Measurements from ENCODE around the gene COPS6.
A peak's percentile ranks its signal among the peaks of the same experiment; 100 is the strongest.

Gene COPS6

GRCh38 chr7:100079024-100079560, 9.7 kb upstream of the COPS6 start:
- no peak for DNase-seq (ENCODE audit: low read depth)

- DNase-seq (ENCODE audit: low read depth) = no peak
Measured at GRCh38 chr7:100080907-100081534, 7.7 kb upstream of the COPS6 start.

GRCh38 chr7:100081535-100082102, 7.2 kb upstream of the COPS6 start, which contains the start of gene ZNF3:
Gene ZNF3 (minus strand): TSS chr7:100081723. CDS start chr7:100077357, 4,366 bp downstream.
- DNase-seq (ENCODE audit: low read depth) = peak; percentile 97

DNA sequence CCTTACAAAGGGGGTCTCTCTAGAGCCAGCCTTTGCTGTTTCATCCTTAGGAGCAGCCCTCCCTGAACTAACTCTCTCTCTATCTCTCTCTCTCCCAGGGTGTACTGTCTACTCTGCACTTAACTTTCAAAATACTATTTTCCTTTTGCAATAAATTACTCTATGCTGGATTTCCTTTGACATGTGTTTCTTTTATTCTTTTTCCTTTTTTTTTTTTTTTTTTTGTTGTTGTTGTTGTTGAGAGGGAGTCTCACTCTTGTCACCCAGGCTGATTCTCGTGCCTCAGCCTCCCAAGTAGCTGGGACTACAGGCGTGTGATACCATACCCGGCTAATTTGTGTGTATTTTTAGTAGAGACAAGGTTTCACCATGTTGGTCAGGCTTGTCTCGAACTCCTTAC, 5.8 kb upstream of the COPS6 start:
- no peak for DNase-seq (ENCODE audit: low read depth)

DNA sequence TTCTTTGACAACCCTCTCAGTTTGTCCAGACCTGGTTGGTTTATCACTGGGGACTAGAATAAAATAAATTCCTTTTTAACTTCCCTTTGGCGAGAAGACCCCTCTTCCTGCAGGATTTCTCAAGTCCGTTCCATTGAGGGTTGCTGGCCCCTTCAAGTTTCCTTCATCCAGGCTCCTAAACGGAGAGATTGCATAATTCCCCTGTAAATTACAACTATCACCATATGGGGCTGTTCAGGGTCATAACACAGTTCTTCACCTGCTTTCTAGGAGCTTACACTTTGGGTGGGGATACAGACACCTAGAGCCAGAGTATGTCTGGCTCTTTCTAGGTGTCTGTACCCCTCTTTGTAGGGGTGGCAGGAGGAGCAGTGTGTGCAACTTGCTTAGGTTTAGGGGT, 3.3 kb upstream of the COPS6 start:
- DNase-seq (ENCODE audit: low read depth) = no peak

DNA sequence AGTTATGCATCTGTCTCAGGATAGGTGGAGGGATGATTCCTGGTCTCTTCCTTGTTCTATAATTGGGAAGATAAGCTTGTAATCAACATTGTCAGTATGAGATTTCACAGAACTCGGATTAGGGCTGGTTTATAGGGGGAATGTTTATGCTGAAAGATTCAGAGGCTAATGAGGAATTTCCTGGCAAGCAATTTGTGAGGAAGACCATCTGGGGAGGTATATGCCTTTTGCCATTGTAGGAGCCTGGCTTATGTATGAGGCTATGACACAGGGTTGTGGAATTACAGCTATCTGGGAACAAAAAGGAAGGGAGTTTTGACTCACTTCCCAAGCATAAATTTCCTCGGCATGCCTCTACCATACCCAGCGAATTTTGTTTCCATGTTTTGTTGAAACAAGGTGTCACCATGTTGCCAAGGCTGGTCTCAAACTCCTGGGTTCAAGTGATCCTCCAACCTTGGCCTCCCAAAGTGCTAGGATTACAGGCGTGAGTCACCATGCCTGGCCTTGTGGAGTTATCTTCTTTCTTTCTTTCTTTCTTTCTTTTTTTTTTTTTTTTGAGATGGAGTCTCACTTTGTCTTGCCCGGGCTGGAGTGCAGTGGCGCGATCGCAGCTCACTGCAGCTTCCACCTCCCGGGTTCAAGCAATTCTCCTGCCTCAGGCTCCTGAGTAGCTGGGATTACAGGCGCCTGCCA, 1.6 kb upstream of the COPS6 start:
- no peak for DNase-seq (ENCODE audit: low read depth)

GRCh38 chr7:100088095-100088620, 611 bp upstream of the COPS6 start:
- no peak for DNase-seq (ENCODE audit: low read depth)

DNA sequence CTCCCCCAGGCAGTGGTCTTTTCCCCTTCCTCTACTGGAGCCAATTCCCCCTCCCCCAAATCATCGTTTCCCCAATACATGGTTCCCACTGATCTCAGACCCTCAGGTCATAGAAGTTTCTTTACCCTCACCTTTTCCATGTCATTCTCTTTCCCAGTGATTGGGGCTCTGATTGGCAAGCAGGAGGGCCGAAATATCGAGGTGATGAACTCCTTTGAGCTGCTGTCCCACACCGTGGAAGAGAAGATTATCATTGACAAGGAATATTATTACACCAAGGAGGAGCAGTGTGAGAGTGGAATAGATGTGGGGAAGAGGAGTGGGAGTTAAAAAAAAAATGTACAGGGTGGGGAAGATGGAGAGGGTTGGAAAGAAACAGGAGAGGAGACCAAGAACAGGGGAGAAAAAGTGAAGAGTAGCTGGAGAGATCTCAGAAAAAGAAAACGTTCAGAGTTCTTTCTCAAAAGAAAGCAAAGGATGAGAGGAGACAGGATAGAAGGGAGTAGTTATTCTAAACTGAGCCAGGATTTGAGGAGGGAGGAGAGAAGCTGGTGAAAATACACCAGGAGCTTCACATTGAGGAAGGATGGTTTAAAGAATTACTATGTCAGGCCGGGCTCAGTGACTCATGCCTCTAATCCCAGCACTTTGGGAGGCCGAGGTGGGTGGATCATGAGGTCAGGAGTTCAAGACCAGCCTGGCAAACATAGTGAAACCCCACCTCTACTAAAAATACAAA, 858 bp downstream of the COPS6 start:
- DNase-seq (ENCODE audit: low read depth) = no peak

GRCh38 chr7:100090527-100091410, 2.0 kb downstream of the COPS6 start:
- DNase-seq (ENCODE audit: low read depth) = no peak

DNA sequence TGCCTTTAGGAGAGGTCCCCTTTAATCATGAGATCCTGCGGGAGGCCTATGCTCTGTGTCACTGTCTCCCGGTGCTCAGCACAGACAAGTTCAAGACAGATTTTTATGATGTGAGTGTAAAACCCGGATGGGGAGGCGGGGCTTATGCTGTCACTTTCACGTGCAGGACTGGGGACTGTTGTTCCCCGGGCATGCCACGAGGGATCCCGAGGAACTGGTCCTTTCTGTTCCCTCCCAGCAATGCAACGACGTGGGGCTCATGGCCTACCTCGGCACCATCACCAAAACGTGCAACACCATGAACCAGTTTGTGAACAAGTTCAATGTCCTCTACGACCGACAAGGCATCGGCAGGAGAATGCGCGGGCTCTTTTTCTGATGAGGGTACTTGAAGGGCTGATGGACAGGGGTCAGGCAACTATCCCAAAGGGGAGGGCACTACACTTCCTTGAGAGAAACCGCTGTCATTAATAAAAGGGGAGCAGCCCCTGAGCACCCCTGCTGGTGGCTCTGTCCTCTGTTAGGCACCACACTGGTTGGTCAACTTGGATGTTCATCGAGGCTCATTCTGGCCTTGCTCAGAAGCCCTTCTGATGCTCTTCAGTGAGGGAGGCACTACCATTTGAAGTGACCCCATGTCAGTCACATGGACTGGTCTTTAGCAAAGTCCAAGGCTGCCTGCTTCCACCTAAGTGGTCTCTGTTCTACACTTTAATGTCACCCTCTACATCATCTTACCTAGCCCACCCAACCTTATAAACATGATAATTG, 2.8 kb downstream of the COPS6 start:
- no peak for DNase-seq (ENCODE audit: low read depth)

DNA sequence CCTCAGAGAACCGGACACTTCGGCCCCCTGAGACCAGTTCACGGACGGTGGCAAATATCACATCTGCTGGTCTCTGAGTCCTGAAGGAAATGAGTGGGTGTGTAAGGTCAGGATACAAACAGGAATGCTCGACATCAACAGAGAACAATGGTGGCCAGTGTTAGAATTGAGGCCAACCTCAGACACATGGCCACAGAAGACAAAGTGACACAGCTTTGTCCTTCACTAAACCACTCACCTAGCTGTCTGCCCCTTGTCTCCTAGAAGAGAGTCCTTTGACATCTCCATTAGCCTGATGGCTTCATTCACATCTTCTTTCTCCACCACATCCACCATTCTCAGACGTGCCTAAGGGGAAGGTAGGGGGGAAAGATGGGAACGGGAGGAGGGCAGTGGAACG, 4.3 kb downstream of the COPS6 start:
- DNase-seq (ENCODE audit: low read depth) = no peak

GRCh38 chr7:100093498-100093897, 4.7 kb downstream of the COPS6 start:
- no peak for DNase-seq (ENCODE audit: low read depth)

DNA sequence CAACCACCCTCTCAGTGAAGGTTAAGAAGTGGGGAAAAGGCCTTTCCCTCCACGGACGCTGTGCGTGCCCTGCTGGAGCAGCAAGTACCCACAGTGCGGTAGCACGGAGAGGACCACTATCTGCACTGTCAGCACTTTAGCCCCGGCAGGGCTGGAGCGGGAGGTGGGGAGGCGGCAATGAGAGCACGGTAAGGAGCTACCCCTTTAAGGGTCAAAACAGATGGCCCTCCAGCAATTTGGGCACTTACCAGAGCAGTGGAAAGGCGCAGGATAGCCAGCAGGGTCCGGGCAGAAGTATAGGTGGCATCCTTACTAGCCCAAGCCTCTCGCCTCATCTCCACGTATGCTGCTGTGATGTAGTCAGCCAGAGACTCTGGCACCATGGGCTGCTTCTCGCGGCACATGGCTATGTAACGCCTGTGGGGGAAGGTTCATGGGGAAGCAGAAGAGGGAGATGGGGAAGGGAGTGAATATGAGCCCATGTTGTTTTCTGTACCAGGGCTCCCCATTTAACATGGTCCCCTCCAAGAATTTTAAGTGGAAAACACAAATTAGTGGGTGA, 5.2 kb downstream of the COPS6 start:
- no peak for DNase-seq (ENCODE audit: low read depth)

- no peak for DNase-seq (ENCODE audit: low read depth)
Measured at GRCh38 chr7:100095289-100095688, 6.5 kb downstream of the COPS6 start.

- DNase-seq (ENCODE audit: low read depth) = no peak
Measured at GRCh38 chr7:100095704-100096103, 6.9 kb downstream of the COPS6 start.

DNA sequence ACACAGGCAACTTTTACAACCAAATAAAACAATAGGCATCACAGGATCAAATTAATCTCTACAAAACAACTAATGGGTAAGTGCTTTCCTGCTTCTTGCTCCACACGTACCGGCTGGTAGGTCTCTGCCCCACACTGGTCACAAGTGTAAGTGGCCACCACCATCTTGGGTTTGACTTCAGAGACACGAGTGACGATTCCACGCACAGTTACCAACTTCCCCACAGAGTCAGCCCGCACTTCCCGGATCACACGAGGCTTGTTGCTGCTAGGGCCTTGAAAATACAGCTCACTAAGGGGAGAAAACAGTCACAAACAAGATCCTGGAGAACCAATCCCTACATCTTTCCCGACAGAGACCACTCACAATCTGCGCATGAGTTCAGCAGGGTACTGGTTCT, 10.1 kb downstream of the COPS6 start:
- DNase-seq (ENCODE audit: low read depth) = no peak

DNA sequence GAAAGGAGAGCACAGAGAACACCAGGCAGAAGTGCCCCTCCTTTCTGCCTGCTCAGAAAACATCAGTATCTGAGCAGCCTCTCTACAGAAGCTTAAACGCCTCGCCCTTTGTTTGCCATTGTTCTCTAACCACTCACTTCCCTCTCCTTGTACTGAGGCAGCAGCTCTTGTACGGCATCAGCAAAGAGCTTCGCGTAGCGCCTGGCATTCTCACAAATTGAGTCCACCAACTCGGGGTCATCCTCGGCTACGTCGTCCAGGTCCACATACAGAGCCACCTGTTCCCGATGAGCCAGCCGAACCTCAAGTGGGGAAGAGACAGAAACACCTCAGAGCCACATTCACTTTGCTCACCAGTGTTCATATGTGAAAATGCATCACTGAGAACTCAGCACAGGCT, 10.7 kb downstream of the COPS6 start:
- no peak for DNase-seq (ENCODE audit: low read depth)

- peak; percentile 79 for DNase-seq (ENCODE audit: low read depth)
Measured at GRCh38 chr7:100100420-100101015, 11.7 kb downstream of the COPS6 start.

DNA sequence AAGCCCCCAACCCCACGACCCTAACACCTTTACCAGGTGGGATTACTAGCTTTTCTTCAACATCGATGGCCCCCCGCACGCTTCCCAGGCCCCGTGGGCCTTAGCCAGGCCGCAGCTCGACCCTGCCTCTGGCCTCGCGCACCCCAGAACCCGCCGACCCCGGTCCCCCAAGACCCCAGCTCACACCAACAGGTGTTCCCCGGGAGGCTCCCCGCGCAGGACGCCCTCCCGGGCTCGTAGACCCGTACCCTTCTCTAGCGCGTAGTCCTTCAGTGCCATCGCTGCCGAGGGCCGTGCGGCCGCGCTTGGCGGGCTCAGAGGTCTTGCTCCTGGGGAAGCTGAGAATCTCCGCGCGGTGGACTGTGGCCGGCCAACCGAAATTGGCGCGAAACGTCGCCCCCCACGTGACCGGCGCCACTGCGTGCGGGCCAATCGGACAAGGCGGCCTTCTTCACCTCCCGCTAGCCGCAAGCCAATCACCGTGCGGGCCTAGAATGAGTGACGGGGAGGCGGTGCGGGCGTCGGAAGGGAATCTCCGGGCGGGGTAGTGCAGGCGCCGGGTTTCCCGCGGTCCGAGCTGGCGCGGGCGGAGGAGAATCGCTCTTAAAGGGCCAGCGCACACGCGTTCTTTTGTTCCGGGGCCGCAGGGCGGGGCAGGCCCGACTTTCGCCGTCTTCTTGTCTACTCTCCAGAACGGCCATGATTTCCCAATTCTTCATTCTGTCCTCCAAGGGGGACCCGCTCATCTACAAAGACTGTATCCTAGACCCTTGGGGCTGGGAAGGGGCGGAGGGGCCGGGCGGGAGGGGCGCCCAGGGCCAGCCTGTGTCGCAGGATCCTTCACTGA, 12.5 kb downstream of the COPS6 start, which contains the start of the genes AP4M1 and MCM7:
TSS of gene AP4M1 (plus strand) at position 628 of the 847 bp plus-strand sequence. CDS start at position 700, 72 bp downstream.
TSS of gene MCM7 (minus strand) at position 382 of the 847 bp plus-strand sequence. CDS start at position 279, 103 bp downstream.
- peak; percentile 95 for DNase-seq (ENCODE audit: low read depth)
